HG02852 (cell line): Measurements from ENCODE around the gene KLF4.
A peak's percentile ranks its signal among the peaks of the same experiment; 100 is the strongest.
"Not testable (repeated sequence)": the region's sequence is repeated elsewhere in the genome, so short reads cannot be mapped to it uniquely, and the experiment has no call there.

Experiments used
- ATAC-seq: cut with Tn5 transposase; IDR thresholded peaks from one replicate; pipeline ENCODE4 v1.9.1; 2021; ENCODE audit warnings: mild to moderate bottlenecking, moderate library complexity; ENCODE audit not compliant: unreplicated experiment

The KLF4 gene

DNA sequence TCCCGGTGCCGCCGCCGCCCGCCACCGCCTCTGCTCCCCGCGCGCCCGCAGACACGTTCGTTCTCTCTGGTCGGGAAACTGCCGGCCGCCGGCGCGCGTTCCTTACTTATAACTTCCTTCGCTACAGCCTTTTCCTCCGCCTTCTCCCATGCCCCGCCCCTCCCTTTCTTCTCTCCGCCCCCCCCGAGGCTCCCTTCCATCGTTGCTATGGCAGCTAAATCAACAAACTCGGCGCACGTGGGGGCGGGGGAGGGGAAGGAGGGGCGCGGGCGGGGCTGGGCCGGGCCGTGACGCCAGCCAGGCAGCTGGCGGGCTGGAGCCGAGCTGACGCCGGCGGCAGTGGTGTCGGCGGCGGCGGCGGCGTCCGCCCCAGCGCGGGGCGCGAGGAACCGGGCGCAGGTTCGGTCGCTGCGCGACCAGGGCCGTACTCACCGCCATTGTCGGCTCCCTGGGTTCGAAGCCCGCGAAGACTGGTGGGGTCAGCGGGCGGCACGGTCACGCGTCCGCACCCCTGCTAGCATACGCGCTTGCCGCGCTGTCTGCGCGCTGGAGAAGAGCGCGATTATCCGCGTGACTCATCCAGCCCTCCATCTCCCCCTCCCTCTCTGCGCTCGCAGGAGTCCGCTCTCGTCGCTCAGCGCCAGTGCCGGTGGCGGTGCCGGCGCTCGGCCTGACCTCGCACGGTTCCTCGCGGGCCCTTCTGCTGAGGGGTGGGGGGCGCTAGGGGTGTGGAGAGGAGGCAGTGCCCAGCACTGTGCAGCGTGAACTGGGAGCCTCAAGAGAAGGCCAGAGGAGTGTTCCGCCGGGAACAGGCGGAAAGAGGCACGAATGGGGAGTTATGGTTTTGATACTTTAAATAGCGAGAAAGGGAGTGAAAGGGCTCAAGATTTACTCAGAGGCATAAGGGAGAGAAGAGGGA is at the start of gene KLF4:
KLF4 (minus strand) TSS at position 83 of the 919 bp plus-strand sequence. CDS start 597 bp downstream, outside the sequence.
- peak; percentile 69 for ATAC-seq

DNA sequence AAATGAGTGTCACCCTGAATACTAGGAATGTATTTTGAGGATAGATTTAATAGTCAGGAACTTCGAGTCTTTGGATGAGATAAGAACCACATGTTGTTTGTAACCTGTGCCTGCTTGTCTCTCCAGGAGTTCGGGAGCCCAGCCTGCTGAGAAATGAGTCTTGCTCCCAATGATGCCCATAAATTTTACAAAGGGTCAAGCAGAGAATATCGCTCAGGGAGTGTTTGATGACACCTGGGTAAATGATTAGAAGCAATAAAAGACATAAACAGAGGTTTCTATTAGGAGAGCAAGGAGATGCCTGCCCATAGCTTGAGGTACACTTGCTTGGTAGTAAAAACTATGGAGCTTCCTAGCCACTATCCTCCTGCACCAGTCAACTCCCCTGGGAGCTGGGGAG is 46.9 kb upstream of the KLF4 start:
- ATAC-seq = no peak

DNA sequence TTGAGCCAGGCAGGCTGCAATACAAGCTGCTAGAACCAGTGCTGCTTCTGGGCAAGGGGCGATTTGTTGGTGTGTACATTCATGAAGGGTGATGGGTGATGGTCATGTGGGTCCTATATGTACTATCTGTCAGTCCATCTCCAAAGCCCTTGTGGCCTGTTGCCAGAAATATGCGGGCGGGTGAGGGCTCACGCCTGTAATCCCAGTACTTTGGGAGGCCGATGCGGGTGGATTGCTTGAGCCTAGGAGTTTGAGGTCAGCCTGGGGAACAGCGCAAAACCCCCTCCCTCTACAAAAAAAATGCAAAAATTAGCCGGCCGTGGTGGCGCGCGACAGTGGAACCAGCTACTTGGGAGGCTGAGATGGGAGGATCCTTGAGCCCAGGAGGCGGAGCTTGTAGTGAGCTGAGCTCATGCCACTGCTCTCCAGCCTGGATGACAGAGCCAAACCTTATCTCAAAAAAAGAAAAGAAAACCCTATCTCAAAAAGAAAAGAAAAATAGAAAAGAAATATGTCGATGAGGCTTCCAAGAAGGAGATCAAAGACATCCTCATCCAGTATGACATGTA is 45.0 kb upstream of the KLF4 start:
- no peak for ATAC-seq

DNA sequence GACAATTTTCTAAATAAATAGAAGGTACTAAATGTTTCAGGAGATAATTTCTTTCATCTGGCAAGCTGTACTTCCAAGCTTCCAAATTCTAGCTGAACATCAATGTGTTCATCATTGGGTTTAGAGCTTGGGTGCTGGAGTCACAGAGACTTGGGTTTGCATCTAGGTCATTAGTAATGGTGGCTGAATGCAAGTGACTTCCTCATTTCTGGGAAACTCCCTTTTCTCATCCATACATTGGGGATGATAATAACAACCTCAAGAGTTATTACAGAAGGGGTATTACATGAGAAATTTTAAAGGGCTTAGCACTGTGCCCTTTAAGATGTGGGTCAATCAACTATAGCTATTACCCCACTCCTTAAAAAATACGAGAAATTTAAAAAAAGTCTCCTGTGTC is 41.1 kb upstream of the KLF4 start:
- ATAC-seq = no peak

DNA sequence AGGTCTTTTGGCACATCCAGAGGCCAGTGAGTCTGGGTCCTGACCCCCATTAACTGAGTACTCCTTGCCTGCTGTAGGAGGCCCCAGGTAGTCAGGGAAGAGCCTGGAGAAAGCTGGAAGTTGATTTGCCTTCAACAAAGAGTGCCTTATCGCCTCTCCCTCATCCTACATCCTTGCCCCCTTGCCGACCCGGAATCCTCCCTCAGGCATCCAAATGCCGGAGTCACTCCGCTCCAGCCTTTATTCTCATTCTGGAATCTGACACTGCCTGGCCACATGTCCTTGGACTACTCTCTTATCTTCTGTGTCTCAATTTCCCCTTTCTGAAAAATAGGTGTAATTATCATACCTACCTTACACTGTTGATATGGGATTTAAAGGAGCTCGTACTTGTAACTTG is 39.1 kb upstream of the KLF4 start:
- no peak for ATAC-seq

DNA sequence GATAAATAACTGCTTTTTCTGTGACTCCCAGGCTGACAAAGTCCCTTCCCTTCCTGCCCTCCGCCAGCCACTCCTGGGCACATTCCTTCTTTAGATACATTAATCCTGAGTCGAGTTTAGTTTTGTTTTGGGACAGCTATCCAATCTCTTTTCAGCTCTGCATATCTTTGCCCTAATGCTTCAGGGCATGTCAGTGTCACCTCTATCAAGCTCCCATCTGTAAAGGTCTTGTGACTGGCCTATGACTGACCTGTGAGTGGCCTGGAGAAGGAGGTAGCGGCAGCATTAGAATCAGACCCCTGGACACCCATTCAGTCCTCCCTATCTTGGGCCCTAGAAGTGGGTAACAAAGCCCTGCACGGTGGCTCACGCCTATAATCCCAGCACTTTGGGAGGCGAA is 34.0 kb upstream of the KLF4 start:
- ATAC-seq = no peak

DNA sequence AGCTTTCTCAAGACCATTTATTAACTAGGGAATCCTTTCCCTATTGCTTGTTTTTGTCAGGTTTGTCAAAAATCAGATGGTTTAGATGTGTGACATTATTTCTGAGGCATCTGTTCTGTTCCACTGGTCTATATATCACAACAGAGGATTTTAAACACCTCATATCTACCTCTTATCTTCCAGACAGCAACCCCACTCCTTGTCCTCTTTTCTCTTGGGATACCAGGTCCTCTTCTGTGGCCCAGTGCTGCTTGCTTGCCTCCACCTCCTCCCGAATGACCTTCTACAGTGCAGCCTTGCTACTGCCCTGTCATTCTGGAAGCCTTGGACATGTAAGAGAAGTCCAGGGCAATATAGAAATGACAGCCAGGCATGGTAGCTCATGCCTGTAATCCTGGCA is 30.6 kb upstream of the KLF4 start:
- no peak for ATAC-seq

DNA sequence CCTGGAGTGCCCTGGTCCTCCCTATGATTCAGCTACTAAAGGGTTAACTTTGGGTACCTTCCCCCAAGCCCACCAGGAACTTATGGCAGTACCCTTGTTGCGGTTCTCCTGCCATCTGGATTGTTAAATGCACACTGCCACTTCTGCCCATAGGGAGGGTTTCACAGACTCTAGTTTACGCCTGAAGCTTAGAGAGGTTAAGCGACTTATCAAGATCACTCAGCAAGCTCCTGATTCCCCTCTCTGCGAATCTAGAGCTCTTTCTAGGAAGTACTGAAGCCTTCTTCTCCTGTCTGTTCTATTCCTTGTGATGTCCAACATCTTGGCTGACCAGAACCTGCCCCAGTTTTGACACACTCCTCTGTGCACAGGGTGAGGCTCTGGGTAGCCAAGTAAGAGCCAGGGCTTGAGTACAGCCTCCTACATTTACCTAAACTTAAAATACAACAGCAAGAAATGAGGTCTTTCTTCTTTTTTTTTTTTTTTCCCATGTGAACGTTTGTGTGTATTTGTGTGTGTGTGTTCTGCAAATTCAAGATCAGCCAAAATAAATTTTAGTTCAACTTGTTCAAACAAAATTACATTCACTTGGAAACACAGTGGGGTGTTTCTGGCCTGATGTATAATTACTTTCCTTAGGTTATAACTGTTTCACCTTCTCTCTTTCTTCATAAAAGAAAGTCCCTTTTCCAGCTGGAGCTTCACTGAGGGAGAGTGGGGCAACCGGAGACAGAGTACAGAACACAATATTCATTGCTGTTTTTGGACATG is 28.7 kb upstream of the KLF4 start:
- no peak for ATAC-seq

DNA sequence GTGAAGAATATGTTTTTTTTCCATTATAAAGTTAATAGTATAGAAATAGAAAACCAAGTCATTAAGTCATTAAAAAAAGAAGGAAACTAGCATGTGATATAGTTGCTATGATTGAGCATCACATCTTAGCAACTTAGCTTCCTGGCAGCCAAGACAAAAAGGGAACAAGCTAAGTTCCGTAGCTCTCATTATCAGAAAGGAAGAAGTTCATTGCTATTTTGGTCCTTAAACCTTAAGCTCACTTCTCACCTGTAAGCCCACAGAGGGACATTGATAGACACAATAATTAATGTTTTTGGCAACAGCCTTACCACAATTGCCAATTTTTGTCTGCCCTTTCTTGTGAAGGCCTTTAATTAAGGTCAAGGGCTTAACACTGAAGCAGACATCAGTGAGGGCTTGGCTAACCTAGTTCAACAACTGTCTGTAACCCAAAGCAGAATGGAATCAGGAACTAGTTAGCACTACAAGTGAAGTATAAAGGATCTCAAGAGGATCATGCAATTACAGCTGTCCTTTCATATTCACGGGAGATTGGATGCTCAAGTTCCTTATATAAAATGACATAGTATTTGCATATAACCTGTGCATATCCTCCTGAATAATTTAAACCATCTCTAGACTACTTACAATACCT is 24.0 kb upstream of the KLF4 start:
- no peak for ATAC-seq

DNA sequence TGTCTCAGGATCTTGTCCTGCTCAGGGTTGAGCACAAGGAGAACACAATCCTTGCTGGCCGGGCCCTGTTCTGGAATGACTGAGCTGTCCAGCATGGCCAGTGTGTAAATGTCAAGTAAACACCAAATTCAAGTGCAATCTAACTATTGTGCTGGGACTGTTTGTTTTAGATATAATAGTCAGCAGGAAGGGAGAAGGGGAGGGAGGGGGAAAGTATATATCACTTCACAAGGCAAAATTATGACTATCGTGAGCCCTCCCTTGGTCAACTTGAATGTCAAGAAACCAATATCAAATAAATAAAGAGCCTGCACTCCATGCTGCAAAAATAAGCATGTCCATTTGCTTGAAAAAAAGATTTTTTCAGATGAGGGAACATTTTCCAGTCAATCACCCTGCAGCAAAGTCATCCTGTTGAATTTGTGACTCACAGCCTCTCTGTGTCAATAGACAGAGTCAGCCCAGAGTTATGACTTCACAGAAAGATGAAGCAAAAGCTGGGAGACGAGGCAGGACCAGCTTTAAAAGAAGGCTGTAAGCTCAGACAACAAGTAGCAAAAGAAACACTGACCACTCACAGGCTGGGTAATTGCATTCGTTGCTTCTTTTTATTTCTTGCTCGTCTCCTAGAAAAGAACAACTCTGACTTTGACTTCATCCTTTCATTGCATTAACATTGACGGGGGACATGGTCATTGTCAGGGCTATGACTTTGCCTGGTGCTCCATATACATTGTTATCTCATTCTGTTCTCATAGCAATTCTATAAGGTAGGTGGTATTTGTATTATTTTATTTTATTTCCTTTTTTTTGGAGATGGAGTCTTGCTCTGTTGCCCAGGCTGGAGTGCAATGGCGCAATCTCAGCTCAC is 15.3 kb upstream of the KLF4 start:
- ATAC-seq = no peak

DNA sequence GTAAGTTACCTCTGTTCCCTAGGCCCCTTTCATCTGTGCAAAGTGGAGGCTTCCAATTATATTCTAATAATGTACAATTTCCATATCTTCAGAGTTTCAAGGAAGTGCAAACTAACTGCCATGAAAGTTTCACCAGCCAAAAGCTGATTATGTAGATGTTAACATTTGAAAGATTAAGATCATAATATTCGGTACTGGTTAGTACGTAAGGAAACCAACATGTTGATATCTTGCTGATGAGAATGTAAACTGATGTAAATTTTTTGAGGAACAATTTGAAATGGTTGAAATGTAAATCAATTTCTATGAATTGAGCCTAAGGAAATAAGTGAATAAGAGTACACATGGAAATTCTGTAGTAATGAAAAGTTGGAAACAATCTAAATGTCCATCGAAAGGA is 12.9 kb upstream of the KLF4 start:
- ATAC-seq = no peak

DNA sequence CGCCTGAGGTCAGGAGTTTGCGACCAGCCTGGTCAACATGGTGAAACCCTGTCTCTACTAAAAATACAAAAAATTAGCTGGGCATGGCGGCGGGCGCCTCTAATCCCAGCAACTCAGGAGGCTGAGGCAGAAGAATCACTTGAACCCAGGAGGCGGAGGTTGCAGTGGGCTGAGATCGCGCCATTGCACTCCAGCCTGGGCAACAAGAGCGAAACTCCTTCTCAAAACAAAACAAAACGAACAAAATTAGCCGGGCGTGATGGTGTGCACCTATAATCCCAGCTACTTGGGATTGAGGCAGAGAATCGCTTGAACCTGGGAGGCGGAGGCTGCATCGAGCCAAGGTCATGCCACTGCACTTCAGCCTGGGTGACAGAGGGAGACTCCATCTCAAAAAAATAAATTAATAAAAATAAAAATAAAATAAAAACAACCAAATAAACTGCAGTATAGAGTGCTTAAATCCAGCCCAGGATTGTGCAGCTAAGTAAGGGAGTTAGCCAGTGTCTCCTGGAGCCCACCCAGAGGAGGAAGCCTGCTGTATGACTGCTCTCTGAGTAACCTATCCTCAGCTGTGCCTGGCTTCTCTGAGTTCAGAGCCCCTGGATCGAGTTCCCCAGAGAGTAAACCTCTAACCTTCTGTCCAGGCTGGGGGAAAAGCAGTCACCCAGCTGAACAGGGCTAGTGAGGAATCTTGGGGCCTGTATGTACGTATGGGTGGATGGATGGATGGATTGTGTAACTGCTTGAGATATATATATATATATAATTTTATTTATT is 11.0 kb upstream of the KLF4 start:
- ATAC-seq = not testable (repeated sequence)

DNA sequence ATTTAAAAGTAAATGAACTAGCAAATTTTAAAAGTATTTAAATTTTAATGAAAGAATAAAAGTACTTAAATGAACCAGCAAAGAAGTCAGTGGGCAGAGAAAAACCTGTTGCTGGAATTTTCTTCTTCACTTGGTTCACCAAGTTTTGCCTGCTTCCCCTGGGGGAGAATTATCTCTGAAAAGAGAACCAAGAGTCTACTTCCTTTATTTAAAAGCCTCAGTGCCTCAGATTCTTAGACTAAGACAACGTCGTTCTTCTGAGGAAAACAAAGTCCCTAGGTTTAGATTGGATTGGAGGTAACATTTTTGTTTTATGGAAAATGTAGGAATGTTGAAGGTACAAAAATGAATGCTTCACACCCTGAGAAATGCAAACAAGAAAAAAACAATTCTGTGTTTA is 7.4 kb upstream of the KLF4 start:
- ATAC-seq = no peak

DNA sequence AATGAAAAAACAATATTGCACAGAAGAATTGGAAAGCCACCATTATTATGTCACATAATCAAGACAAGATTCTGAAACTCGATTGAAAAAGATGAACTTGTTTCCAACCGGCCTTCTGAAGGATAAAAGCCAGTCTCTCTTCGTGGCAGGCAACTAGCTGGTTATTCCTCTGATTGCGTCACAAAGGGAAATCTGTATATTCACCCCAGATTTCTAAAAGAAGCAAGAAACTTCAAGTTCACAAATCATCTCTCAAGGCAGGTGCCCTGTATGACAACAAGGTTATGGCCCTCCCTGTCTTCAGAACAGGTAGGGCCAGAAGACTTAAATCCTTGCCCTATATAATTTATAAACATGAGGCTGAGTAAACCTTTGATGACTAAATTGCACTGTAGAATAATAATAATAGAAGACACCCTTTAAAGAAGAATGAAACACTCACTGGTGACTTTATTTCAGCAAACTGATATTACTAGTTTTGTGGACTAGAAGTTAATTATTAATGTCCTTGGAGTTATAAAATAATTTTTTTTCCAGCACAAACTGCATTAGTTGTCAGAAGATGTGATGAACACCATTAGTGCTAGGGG is 2.9 kb upstream of the KLF4 start:
- ATAC-seq = no peak

DNA sequence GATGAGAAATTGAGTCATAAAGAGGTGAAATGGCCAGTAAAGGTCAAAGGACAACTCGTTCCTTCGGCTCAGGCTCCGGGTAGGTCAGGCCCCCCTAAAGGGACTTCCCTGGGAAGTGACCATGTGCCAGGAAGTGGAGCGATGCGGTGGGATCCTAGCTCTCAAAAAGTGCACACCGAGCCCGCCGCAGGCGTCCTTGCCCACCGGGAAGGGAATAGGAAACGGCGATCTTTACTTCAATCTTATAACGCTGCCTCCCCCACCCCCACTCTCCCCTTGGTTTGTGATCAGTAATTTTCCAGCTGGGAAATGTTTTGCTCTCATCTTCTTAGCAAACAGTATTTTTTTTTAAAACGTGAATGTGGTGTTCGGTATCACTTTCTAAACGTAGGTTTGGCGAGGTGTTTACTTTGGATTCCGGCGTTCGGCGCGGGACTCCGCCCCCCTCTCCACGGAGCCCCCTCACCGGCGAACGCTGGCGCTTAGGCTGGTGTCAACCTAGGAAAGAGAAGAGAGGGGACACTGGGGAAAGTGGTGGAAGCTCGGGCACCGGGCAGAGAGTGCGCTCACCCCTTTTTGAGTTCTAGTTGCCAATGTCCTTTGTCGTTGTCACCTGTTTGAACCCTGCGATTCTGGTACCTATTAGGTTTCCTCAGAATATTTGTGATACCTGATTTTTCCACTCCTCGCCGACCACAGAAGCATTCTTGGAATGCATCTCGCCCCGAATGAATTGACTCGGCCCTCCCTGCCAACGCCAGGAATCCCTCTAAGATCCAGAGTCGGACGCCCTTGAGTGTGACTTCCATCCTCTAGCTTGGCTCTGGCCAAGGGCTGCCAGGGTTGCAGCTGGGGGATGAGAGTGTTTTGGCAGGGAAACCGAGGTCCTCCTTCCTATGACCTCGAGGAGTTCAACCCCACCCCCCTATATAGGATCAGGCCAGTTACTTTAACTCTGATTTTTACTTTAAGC is 1.8 kb upstream of the KLF4 start:
- no peak for ATAC-seq

DNA sequence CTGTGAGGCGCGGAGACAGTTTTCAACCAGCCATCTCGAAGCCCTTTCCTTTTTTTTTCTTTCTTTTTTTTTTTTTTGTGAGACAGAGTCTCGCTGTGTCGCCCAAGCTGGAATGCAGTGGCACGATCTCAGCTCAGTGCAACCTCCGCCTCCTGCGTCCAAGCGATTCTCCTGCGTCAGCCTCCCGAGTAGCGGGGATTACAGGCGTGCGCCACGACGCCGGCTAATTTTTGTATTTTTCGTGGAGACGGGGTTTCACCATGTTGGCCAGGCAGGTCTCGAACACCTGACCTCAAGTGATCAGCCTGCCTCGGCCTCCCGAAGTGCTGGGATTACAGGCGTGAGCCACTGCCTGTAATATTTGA is 1.0 kb upstream of the KLF4 start:
- not testable (repeated sequence) for ATAC-seq

DNA sequence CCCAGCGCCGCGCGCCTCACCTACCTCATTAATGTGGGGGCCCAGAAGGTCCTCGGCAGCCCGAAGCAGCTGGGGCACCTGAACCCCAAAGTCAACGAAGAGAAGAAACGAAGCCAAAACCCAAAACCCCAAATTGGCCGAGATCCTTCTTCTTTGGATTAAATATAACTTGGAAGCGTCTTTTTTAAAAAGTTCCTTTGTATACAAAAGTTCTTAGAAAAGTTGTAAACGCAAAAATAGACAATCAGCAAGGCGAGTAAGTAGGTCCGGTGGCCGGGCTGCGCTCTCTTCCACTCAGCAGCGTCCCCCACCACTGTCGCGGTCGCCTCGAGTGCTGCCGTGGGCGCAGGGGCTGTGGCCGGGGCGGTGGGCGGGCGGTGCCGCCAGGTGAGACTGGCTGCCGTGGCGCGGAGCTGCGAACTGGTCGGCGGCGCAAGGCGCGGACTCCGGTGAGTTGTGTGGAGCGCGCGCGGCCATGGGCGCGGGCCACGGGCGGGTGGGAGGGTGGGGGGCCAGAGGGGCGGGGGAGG is 360 bp downstream of the KLF4 start:
- ATAC-seq = peak; percentile 40
